Measurements from ENCODE around the gene BTC.
A peak's percentile ranks its signal among the peaks of the same experiment; 100 is the strongest.
"Not testable (repeated sequence)": the region's sequence is repeated elsewhere in the genome, so short reads cannot be mapped to it uniquely, and the experiment has no call there.

BTC gene

GRCh38 chr4:74822603-74823002 lies 28.3 kb upstream of the BTC start:
- Histone ChIP-seq H3K4ac (ENCODE audit: low read depth, low read length) (no peak overlapping the region), H3K4me1 (ENCODE audit: control insufficient read depth, low read depth, low read length) (no peaks in the 10 kb centered on the region), H3K9ac (ENCODE audit: low read length) (no peak overlapping the region), H3K27me3 (ENCODE audit: insufficient read depth, low read length, poor library complexity) (no peaks in the 10 kb centered on the region), H4K5ac (ENCODE audit: low read length) (no peak overlapping the region), H3K18ac (ENCODE audit: low read length) (no peak overlapping the region), H2BK15ac (replicated peaks; ENCODE audit: low read depth) (no peak overlapping the region), H3K56ac (ENCODE audit: low read length) (no peak overlapping the region), H3K79me1 (ENCODE audit: low read length) (no peaks in the 10 kb centered on the region), H4K8ac (ENCODE audit: low read depth, low read length) (no peak overlapping the region), H2AK5ac (ENCODE audit: low read length) (no peak overlapping the region), H3K79me2 (ENCODE audit: control insufficient read depth, insufficient read depth, low read length) (no peaks in the 10 kb centered on the region), H3K23ac (ENCODE audit: low read length) (no peak overlapping the region), H3K4me3 (ENCODE audit: low read length) (no peak overlapping the region), H3K36me3 (ENCODE audit: control insufficient read depth, insufficient read depth, low read length) (no peaks in the 10 kb centered on the region), H2BK5ac (ENCODE audit: low read length) (no peak overlapping the region), H3K4me2 (ENCODE audit: low read length) (no peak overlapping the region), H3K27ac (ENCODE audit: low read depth, low read length) (no peak overlapping the region), H2BK120ac (ENCODE audit: low read depth, low read length) (no peak overlapping the region)
- no peak for DNase-seq
- WGBS (ENCODE audit: extremely low coverage, insufficient coverage, low lambda C conversion rate): no CpG with 5 or more reads among the region's 2 CpGs

GRCh38 chr4:74821541-74821940 lies 27.2 kb upstream of the BTC start:
- H2BK120ac ChIP-seq (ENCODE audit: low read depth, low read length): no peak overlapping the region
- H3K9ac ChIP-seq (ENCODE audit: low read length): no peak overlapping the region
- H3K23ac ChIP-seq (ENCODE audit: low read length): no peak overlapping the region
- H4K5ac ChIP-seq (ENCODE audit: low read length): no peak overlapping the region
- peak; percentile 21 for DNase-seq
- no peak overlapping the region for H3K27ac ChIP-seq (ENCODE audit: low read depth, low read length)
- H3K4me2 ChIP-seq (ENCODE audit: low read length): no peak overlapping the region
- no peaks in the 10 kb centered on the region for H3K79me2 ChIP-seq (ENCODE audit: control insufficient read depth, insufficient read depth, low read length)
- no peak overlapping the region for H3K4me3 ChIP-seq (ENCODE audit: low read length)
- H4K8ac ChIP-seq (ENCODE audit: low read depth, low read length): no peak overlapping the region
- H2BK5ac ChIP-seq (ENCODE audit: low read length): no peak overlapping the region
- no peak overlapping the region for H3K56ac ChIP-seq (ENCODE audit: low read length)
- no peaks in the 10 kb centered on the region for H3K4me1 ChIP-seq (ENCODE audit: control insufficient read depth, low read depth, low read length)
- H3K27me3 ChIP-seq (ENCODE audit: insufficient read depth, low read length, poor library complexity): no peaks in the 10 kb centered on the region
- H3K4ac ChIP-seq (ENCODE audit: low read depth, low read length): no peak overlapping the region
- H2AK5ac ChIP-seq (ENCODE audit: low read length): no peak overlapping the region
- H3K79me1 ChIP-seq (ENCODE audit: low read length): no peaks in the 10 kb centered on the region
- H3K18ac ChIP-seq (ENCODE audit: low read length): no peak overlapping the region
- no peak overlapping the region for H2BK15ac ChIP-seq (replicated peaks; ENCODE audit: low read depth)
- H3K36me3 ChIP-seq (ENCODE audit: control insufficient read depth, insufficient read depth, low read length): no peaks in the 10 kb centered on the region

GRCh38 chr4:74814052-74814451 lies 19.7 kb upstream of the BTC start:
- no peaks in the 10 kb centered on the region for H3K4me1 ChIP-seq (ENCODE audit: control insufficient read depth, low read depth, low read length)
- no peaks in the 10 kb centered on the region for H3K79me2 ChIP-seq (ENCODE audit: control insufficient read depth, insufficient read depth, low read length)
- H3K23ac ChIP-seq (ENCODE audit: low read length): no peak overlapping the region
- H2AK5ac ChIP-seq (ENCODE audit: low read length): no peak overlapping the region
- H2BK120ac ChIP-seq (ENCODE audit: low read depth, low read length): no peak overlapping the region
- no peak overlapping the region for H3K4me2 ChIP-seq (ENCODE audit: low read length)
- no peaks in the 10 kb centered on the region for H3K36me3 ChIP-seq (ENCODE audit: control insufficient read depth, insufficient read depth, low read length)
- H3K56ac ChIP-seq (ENCODE audit: low read length): no peak overlapping the region
- DNase-seq: no peak
- no peak overlapping the region for H3K27ac ChIP-seq (ENCODE audit: low read depth, low read length)
- no peak overlapping the region for H4K8ac ChIP-seq (ENCODE audit: low read depth, low read length)
- no peaks in the 10 kb centered on the region for H3K27me3 ChIP-seq (ENCODE audit: insufficient read depth, low read length, poor library complexity)
- H2BK5ac ChIP-seq (ENCODE audit: low read length): no peak overlapping the region
- no peak overlapping the region for H3K18ac ChIP-seq (ENCODE audit: low read length)
- H3K4me3 ChIP-seq (ENCODE audit: low read length): no peak overlapping the region
- no peak overlapping the region for H3K4ac ChIP-seq (ENCODE audit: low read depth, low read length)
- H4K5ac ChIP-seq (ENCODE audit: low read length): no peak overlapping the region
- no peak overlapping the region for H3K9ac ChIP-seq (ENCODE audit: low read length)
- no peaks in the 10 kb centered on the region for H3K79me1 ChIP-seq (ENCODE audit: low read length)
- H2BK15ac ChIP-seq (replicated peaks; ENCODE audit: low read depth): no peak overlapping the region

- H3K18ac ChIP-seq (ENCODE audit: low read length); H3K9ac ChIP-seq (ENCODE audit: low read length); DNase-seq; H3K36me3 ChIP-seq (ENCODE audit: control insufficient read depth, insufficient read depth, low read length); H3K4me1 ChIP-seq (ENCODE audit: control insufficient read depth, low read depth, low read length); H2BK15ac ChIP-seq (replicated peaks; ENCODE audit: low read depth); H4K8ac ChIP-seq (ENCODE audit: low read depth, low read length); H3K56ac ChIP-seq (ENCODE audit: low read length); H3K79me2 ChIP-seq (ENCODE audit: control insufficient read depth, insufficient read depth, low read length); H3K4me3 ChIP-seq (ENCODE audit: low read length); H2BK120ac ChIP-seq (ENCODE audit: low read depth, low read length); H3K27me3 ChIP-seq (ENCODE audit: insufficient read depth, low read length, poor library complexity); H3K4me2 ChIP-seq (ENCODE audit: low read length); H3K23ac ChIP-seq (ENCODE audit: low read length); H3K79me1 ChIP-seq (ENCODE audit: low read length); H4K5ac ChIP-seq (ENCODE audit: low read length); H2BK5ac ChIP-seq (ENCODE audit: low read length); H3K27ac ChIP-seq (ENCODE audit: low read depth, low read length); H2AK5ac ChIP-seq (ENCODE audit: low read length); H3K4ac ChIP-seq (ENCODE audit: low read depth, low read length): not testable (repeated sequence)
- WGBS (ENCODE audit: extremely low coverage, insufficient coverage, low lambda C conversion rate): no CpG with 5 or more reads among the region's 3 CpGs
Measured at GRCh38 chr4:74812056-74812455, 17.7 kb upstream of the BTC start.

GRCh38 chr4:74805601-74806000 lies 11.3 kb upstream of the BTC start:
- peak; percentile 38 for DNase-seq

GRCh38 chr4:74800310-74800709 lies 6.0 kb upstream of the BTC start:
- no peak overlapping the region for H2AK5ac ChIP-seq (ENCODE audit: low read length)
- no peaks in the 10 kb centered on the region for H3K36me3 ChIP-seq (ENCODE audit: control insufficient read depth, insufficient read depth, low read length)
- no peak overlapping the region for H3K23ac ChIP-seq (ENCODE audit: low read length)
- H2BK15ac ChIP-seq (replicated peaks; ENCODE audit: low read depth): no peak overlapping the region
- no peak overlapping the region for H4K5ac ChIP-seq (ENCODE audit: low read length)
- H3K4me3 ChIP-seq (ENCODE audit: low read length): no peak overlapping the region
- no peaks in the 10 kb centered on the region for H3K4me1 ChIP-seq (ENCODE audit: control insufficient read depth, low read depth, low read length)
- H3K79me2 ChIP-seq (ENCODE audit: control insufficient read depth, insufficient read depth, low read length): no peaks in the 10 kb centered on the region
- WGBS (ENCODE audit: extremely low coverage, insufficient coverage, low lambda C conversion rate): no CpG with 5 or more reads among the region's 3 CpGs
- H3K27me3 ChIP-seq (ENCODE audit: insufficient read depth, low read length, poor library complexity): no peaks in the 10 kb centered on the region
- H3K4ac ChIP-seq (ENCODE audit: low read depth, low read length): no peak overlapping the region
- no peak overlapping the region for H3K56ac ChIP-seq (ENCODE audit: low read length)
- no peak overlapping the region for H4K8ac ChIP-seq (ENCODE audit: low read depth, low read length)
- H3K79me1 ChIP-seq (ENCODE audit: low read length): no peaks in the 10 kb centered on the region
- H3K9ac ChIP-seq (ENCODE audit: low read length): no peak overlapping the region
- H3K4me2 ChIP-seq (ENCODE audit: low read length): no peak overlapping the region
- no peak overlapping the region for H2BK5ac ChIP-seq (ENCODE audit: low read length)
- no peak overlapping the region for H2BK120ac ChIP-seq (ENCODE audit: low read depth, low read length)
- no peak overlapping the region for H3K27ac ChIP-seq (ENCODE audit: low read depth, low read length)
- H3K18ac ChIP-seq (ENCODE audit: low read length): no peak overlapping the region
- DNase-seq: no peak

More at GRCh38 chr4:74805601-74806000, 11.3 kb upstream of the BTC start:
- no peak overlapping the region for H3K18ac ChIP-seq (ENCODE audit: low read length)
- no peaks in the 10 kb centered on the region for H3K36me3 ChIP-seq (ENCODE audit: control insufficient read depth, insufficient read depth, low read length)
- H3K79me2 ChIP-seq (ENCODE audit: control insufficient read depth, insufficient read depth, low read length): no peaks in the 10 kb centered on the region
- no peak overlapping the region for H3K9ac ChIP-seq (ENCODE audit: low read length)
- no peak overlapping the region for H4K8ac ChIP-seq (ENCODE audit: low read depth, low read length)
- no peak overlapping the region for H2AK5ac ChIP-seq (ENCODE audit: low read length)
- H3K4ac ChIP-seq (ENCODE audit: low read depth, low read length): no peak overlapping the region
- no peaks in the 10 kb centered on the region for H3K27me3 ChIP-seq (ENCODE audit: insufficient read depth, low read length, poor library complexity)
- no peaks in the 10 kb centered on the region for H3K79me1 ChIP-seq (ENCODE audit: low read length)
- no peak overlapping the region for H3K23ac ChIP-seq (ENCODE audit: low read length)
- H3K4me1 ChIP-seq (ENCODE audit: control insufficient read depth, low read depth, low read length): no peaks in the 10 kb centered on the region
- no peak overlapping the region for H2BK120ac ChIP-seq (ENCODE audit: low read depth, low read length)
- no peak overlapping the region for H3K27ac ChIP-seq (ENCODE audit: low read depth, low read length)
- no peak overlapping the region for H3K56ac ChIP-seq (ENCODE audit: low read length)
- no peak overlapping the region for H3K4me3 ChIP-seq (ENCODE audit: low read length)
- H3K4me2 ChIP-seq (ENCODE audit: low read length): no peak overlapping the region
- H2BK5ac ChIP-seq (ENCODE audit: low read length): no peak overlapping the region
- no CpG with 5 or more reads among the region's 2 CpGs for WGBS (ENCODE audit: extremely low coverage, insufficient coverage, low lambda C conversion rate)
- no peak overlapping the region for H2BK15ac ChIP-seq (replicated peaks; ENCODE audit: low read depth)
- H4K5ac ChIP-seq (ENCODE audit: low read length): no peak overlapping the region

All from mesendoderm (in vitro differentiated cells).